ENCODE results near the gene AHI1. TPM values are rescaled to one million over a fixed set of nuclear protein-coding genes. Genes with fewer than 3 reads are reported as not detected.

AHI1 gene
- total and polyA plus RNA-seq, 2 donors from 2014 or later, result 9.1 to 28.5 TPM

DNA sequence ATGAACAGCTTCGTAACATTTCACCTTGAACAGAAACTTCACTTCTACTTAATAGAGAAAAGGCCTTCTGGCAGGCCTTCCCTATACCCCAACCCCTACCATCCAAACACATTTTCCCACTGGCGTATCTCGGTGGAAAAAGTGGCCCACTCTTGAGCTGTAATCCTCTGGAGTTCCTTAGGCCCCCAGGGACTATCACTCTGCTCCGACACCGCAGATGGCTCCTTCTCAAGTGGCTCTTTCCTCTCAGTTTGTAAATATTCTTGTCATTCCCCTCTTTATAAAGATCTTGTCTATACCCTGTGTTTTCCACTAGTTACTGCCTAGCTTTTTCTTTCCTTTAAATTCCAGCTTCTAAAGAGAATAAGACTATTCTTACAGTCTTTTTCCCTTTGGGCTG, 207.7 kb downstream of the AHI1 start:
- TF ChIP-seq, protein P1, sequence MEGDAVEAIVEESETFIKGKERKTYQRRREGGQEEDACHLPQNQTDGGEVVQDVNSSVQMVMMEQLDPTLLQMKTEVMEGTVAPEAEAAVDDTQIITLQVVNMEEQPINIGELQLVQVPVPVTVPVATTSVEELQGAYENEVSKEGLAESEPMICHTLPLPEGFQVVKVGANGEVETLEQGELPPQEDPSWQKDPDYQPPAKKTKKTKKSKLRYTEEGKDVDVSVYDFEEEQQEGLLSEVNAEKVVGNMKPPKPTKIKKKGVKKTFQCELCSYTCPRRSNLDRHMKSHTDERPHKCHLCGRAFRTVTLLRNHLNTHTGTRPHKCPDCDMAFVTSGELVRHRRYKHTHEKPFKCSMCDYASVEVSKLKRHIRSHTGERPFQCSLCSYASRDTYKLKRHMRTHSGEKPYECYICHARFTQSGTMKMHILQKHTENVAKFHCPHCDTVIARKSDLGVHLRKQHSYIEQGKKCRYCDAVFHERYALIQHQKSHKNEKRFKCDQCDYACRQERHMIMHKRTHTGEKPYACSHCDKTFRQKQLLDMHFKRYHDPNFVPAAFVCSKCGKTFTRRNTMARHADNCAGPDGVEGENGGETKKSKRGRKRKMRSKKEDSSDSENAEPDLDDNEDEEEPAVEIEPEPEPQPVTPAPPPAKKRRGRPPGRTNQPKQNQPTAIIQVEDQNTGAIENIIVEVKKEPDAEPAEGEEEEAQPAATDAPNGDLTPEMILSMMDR (IDR thresholded peaks at IDR 0.05; ENCODE audit: borderline replicate concordance, extremely low read depth, insufficient read depth), result no peak
- FAIRE-seq (no peak), DNase-seq (no peak)
- H3K4me3 ChIP-seq (ENCODE audit: low read length in 3 of 3), result no peak overlapping the region
- H3K4me1 ChIP-seq (ENCODE audit: control insufficient read depth in 2 of 3, insufficient read depth in 2 of 3, low read depth in 1 of 3, low read length in 3 of 3), result no peaks in the 10 kb centered on the region
- intact Hi-C loops (cut with DNase I), result no loop called here
- H3K9me3 ChIP-seq (ENCODE audit: control insufficient read depth in 2 of 3, insufficient read depth in 1 of 3, low read length in 3 of 3), result no peaks in the 10 kb centered on the region
- H3K27me3 ChIP-seq (ENCODE audit: control insufficient read depth, insufficient read depth, low read length), result no peaks in the 10 kb centered on the region
- no peak overlapping the region for H3K9ac ChIP-seq (ENCODE audit: low read length in 3 of 3)
- H3K27ac ChIP-seq (ENCODE audit: low read depth in 2 of 2, low read length in 2 of 2), result no peak overlapping the region
- H3K36me3 ChIP-seq (ENCODE audit: control insufficient read depth in 2 of 3, insufficient read depth in 3 of 3, low read length in 3 of 3), result peaks cover 0 to 5% (median 0%) of the 10 kb centered on the region in 3 donors

DNA sequence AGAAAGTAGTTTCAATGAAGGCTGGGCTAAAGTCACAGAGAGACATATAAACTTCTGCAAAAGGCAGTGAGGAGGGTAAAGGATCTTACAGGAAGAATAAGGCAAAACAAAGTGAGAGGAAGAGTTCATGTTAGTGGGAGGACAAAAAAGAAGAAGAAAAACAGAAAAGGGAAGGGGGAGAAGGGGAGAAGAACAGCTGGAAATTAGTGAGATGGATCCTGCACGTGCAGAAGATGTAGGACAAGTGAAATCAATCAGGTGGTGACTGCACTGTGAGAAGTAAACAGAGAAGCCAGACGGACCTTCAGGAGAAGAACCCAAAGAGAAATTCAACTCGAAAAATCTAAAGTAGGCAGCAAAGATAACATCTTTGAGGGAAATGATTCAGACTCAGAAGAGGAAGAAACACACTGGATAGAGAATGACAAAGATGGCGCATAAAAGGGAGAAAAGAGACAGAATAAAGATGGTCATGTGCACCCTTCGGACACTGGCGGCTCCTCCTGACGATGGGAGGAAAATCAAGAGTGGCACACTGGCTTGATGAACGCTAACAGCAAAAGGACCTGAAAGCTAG, 210.5 kb downstream of the AHI1 start:
- no peaks in the 10 kb centered on the region for H3K4me1 ChIP-seq (ENCODE audit: control insufficient read depth in 2 of 3, insufficient read depth in 2 of 3, low read depth in 1 of 3, low read length in 3 of 3)
- TF ChIP-seq, protein P1 (IDR thresholded peaks at IDR 0.05; ENCODE audit: borderline replicate concordance, extremely low read depth, insufficient read depth), result no peak
- DNase-seq (no peak), FAIRE-seq (no peak)
- intact Hi-C loops (cut with DNase I), result no loop called here
- H3K27ac ChIP-seq (ENCODE audit: low read depth in 2 of 2, low read length in 2 of 2), result no peak overlapping the region
- H3K9ac ChIP-seq (ENCODE audit: low read length in 3 of 3), result no peak overlapping the region
- H3K9me3 ChIP-seq (ENCODE audit: control insufficient read depth in 2 of 3, insufficient read depth in 1 of 3, low read length in 3 of 3), result no peaks in the 10 kb centered on the region
- peaks cover 0 to 5% (median 0%) of the 10 kb centered on the region in 3 donors for H3K36me3 ChIP-seq (ENCODE audit: control insufficient read depth in 2 of 3, insufficient read depth in 3 of 3, low read length in 3 of 3)
- no peaks in the 10 kb centered on the region for H3K27me3 ChIP-seq (ENCODE audit: control insufficient read depth, insufficient read depth, low read length)
- H3K4me3 ChIP-seq (ENCODE audit: low read length in 3 of 3), result no peak overlapping the region

DNA sequence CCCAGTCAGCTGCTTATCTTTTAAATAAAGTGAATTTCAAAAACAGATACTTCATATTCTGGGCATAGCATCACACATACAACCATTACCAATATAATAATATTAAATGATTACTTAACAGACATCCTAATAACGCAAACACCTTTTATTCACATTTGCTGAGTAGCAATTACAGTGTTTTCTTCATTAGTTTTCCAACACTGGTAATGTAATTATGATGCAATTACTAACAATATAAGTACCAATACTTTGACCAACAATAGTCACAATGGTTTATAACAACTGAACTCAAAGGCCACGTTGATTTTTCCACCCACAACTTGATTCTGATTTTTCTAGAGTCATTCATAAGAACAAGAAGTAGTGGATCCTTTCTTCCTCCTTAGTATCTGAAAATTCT, 212.4 kb downstream of the AHI1 start:
- no peak for DNase-seq
- no peak overlapping the region for H3K4me3 ChIP-seq (ENCODE audit: low read length in 3 of 3)
- peaks cover 0 to 5% (median 0%) of the 10 kb centered on the region in 3 donors for H3K36me3 ChIP-seq (ENCODE audit: control insufficient read depth in 2 of 3, insufficient read depth in 3 of 3, low read length in 3 of 3)
- H3K27ac ChIP-seq (ENCODE audit: low read depth in 2 of 2, low read length in 2 of 2), result no peak overlapping the region
- no peak for FAIRE-seq
- H3K9ac ChIP-seq (ENCODE audit: low read length in 3 of 3), result no peak overlapping the region
- H3K4me1 ChIP-seq (ENCODE audit: control insufficient read depth in 2 of 3, insufficient read depth in 2 of 3, low read depth in 1 of 3, low read length in 3 of 3), result no peaks in the 10 kb centered on the region
- TF ChIP-seq, protein P1 (IDR thresholded peaks at IDR 0.05; ENCODE audit: borderline replicate concordance, extremely low read depth, insufficient read depth), result no peak
- H3K27me3 ChIP-seq (ENCODE audit: control insufficient read depth, insufficient read depth, low read length), result no peaks in the 10 kb centered on the region
- intact Hi-C loops (cut with DNase I), result no loop called here
- no peaks in the 10 kb centered on the region for H3K9me3 ChIP-seq (ENCODE audit: control insufficient read depth in 2 of 3, insufficient read depth in 1 of 3, low read length in 3 of 3)

DNA sequence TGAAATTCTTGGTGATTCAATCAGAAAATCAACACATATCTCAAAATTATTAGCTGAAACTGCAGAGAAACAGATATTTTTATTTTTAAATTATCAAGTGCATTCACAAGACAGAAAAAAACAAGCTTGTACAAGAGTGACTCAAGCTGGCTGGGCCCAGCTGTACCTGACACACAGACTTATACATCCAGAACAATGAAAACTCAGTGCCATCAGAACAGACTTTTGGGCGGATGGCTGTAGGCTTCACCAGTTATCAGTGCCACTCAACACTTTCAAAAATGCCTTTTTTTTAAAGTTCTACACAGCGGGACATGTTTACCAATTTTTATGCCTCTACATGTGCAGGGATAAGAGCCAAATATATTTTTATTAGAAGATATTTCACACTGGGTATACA, 213.6 kb downstream of the AHI1 start:
- DNase-seq, result no peak
- H3K9ac ChIP-seq (ENCODE audit: low read length in 3 of 3), result no peak overlapping the region
- no peak overlapping the region for H3K4me3 ChIP-seq (ENCODE audit: low read length in 3 of 3)
- intact Hi-C loops (cut with DNase I), result no loop called here
- H3K4me1 ChIP-seq (ENCODE audit: control insufficient read depth in 2 of 3, insufficient read depth in 2 of 3, low read depth in 1 of 3, low read length in 3 of 3), result no peaks in the 10 kb centered on the region
- FAIRE-seq, result no peak
- no peak overlapping the region for H3K27ac ChIP-seq (ENCODE audit: low read depth in 2 of 2, low read length in 2 of 2)
- TF ChIP-seq, protein P1 (IDR thresholded peaks at IDR 0.05; ENCODE audit: borderline replicate concordance, extremely low read depth, insufficient read depth), result no peak
- no peaks in the 10 kb centered on the region for H3K9me3 ChIP-seq (ENCODE audit: control insufficient read depth in 2 of 3, insufficient read depth in 1 of 3, low read length in 3 of 3)
- peaks cover 0 to 5% (median 0%) of the 10 kb centered on the region in 3 donors for H3K36me3 ChIP-seq (ENCODE audit: control insufficient read depth in 2 of 3, insufficient read depth in 3 of 3, low read length in 3 of 3)
- H3K27me3 ChIP-seq (ENCODE audit: control insufficient read depth, insufficient read depth, low read length), result no peaks in the 10 kb centered on the region
